HG02981 (cell line): ENCODE results near the gene ZNF280D.

Experiments used
- ATAC-seq: cut with Tn5 transposase; IDR thresholded peaks from one replicate; pipeline ENCODE4 v1.9.1; 2021; ENCODE audit warnings: mild to moderate bottlenecking, moderate library complexity; ENCODE audit not compliant: unreplicated experiment

ZNF280D gene

DNA sequence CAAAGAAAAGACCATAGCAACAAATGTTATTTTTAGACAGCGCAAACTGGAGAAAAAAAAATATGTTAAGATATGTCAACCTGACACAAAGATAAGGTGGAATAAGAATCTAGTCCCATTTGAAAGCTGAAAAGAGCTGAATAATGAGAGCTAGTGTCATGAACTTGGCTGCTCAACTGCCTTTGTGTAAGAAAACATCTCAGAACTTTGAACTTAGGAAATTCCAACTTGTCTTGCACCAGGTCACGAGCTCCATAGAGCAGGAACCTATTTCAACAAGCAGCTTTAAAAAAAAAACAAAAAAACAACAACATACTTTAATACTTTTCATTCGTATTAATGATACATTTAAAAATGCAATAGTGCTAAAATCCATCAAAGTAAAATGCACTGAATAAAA is 79.5 kb downstream of the ZNF280D start:
- ATAC-seq = no peak

DNA sequence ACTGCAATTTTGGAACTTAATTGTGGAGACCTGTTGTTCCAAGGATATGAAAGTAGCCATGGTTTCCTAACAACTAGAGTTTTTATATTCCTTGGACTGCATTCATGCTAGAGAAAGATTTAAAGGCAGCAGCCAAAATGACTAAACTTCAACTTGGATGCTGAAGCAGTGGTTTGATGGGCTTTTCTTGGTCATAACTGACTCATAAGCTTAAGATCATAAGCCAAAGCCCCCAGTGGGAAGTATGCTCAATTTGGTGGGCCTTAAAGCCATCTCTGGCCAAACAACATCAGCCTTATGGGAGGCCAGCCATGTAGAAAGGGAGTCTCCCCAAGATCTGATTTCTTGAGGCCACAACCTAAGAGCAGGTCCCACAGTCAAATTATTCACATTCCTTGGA is 80.2 kb downstream of the ZNF280D start:
- ATAC-seq = no peak

GRCh38 chr15:56648311-56648710 is 85.0 kb downstream of the ZNF280D start:
- no peak for ATAC-seq

DNA sequence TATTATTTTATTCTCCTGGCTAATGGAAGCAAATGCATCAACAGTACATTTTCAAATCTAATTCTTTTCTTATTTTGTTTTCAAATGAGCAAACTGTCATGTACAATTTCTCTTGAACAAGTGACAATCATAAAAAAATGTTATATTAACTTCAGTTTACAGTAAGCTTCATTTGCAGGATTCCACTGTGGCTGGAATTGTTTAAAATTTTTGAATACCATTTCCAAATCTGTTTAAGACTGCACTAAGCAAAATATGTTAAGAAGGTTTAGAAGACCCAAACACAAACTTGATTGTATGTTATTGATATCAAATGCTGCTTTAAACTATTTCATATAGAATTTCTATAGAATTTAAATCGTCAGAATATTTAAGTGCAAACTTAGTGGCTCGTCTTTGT is 92.8 kb downstream of the ZNF280D start:
- no peak for ATAC-seq

DNA sequence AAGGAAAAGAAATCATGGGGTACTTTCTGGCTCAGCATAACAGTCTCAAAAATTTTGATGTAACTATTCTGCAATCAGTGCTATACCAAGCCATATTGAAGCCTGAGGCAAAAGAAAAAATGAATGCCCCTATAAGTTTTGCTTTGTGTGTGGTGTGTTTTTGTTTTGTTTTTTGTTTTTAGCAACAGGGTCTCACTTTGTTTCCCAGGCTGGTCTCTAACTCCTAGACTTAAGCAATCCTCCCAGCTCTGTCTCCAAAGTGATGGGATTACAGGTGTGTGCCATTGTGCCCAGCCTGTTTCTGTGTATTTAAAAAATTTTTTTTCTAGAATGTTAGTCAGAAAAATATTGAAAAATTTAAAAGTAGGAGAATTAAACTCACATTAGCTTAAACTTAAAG is 93.2 kb downstream of the ZNF280D start:
- ATAC-seq = no peak

DNA sequence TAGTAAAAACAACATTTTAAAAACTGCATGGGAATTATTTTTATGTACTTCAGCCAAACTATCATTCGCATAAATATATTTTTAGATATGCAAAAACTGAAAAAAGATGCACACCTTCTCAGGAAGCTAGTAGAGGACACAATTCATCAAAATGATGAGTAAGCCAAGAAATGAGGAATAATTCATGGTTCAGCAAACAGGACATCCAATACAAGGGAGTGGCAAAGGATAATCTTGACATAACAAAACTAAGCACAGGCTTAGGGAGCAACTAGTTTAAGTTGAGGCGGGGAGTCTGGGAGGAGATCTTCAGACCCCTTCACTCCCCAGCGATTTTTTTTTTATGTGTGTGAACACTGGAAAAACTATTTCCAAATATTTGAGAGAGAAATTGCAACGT is 93.7 kb downstream of the ZNF280D start:
- no peak for ATAC-seq

GRCh38 chr15:56631765-56632164 is 101.5 kb downstream of the ZNF280D start:
- ATAC-seq = no peak

DNA sequence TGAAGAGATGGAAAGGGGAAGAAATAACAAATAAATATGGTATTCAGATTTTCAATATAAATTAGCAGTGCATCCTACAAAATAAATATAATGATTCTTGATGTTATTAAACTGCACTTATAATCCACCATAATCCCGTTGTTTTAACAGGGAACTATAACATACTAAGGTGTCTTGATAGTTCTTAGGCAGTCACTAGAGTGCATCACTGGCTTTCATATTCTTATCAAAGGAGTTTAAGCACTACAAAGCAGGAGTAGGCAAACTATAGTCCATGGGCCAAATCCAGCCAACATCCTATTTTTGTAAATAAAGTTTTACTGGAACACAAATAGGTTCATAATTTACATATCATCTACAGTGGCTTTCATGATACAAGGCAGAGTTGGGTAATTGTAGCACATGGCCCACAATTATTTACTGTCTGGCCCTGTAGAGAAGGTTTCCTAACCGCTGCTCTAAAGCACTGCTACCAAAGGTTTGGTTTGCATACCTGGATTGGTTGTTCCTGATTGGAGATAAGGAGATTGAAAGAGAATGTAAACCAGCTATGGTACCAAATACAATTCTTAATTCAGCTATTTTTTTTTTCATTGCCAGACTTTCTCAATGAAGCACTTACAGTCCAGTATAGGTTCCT is 104.3 kb downstream of the ZNF280D start:
- no peak for ATAC-seq

DNA sequence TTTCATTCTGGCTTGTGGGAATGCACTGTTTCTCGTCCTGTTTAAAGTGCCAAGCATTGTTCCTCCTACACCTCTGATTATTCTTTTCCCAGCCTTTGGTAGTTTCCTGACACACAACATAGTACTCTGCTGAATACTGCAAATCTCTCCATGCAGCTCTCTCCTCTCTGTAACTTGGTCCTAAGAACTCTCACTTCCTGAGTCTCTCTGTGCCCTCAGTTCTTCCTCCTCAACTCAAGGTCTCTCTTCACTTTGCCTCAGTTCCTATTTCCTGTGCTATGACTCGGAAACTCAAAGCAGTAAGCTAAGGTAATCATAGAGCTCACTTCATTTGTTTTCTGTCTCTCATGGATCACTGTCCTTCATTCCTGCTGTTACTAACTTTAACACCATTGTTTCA is 113.4 kb downstream of the ZNF280D start:
- no peak for ATAC-seq

- ATAC-seq = no peak
These were observed 115.7 kb downstream of the ZNF280D start for GRCh38 chr15:56617628-56618027.

DNA sequence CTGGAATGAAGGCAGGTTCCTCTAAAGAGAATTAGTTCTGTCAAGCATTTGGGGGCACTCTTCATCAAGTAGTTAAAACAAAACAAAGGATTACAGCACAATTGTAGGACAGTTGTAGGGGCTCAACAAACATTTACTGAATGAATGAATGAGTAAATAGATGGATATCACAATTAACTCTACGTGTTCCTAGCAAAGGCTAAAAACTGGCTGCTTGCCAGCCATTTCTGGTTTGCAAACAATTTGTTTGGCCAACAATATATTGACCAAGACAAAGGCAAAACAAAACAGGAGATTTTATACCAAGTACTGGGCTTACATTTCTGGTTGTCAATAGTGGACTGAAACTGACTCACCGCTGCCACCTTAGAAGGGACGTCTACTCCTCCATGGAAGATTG is 116.8 kb downstream of the ZNF280D start:
- no peak for ATAC-seq

DNA sequence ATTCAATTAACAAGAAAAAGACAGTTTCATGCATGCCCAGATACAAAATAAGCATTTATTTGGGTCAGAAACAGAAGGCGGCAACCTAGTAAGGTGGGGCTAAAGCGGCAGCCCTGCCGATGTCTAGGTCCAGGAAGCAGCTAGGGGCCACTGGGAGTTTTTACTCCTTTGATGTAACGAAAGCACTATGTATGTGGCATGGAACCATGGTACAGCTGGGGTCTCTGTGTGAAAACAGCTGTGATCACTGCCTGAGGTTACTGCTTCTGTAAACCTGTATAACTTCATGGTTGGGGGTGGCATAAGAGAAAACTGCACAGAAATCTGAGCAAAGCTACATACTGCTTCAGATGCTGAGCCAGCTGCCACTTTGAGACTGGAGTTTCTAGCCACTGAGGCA is 119.5 kb downstream of the ZNF280D start:
- no peak for ATAC-seq

GRCh38 chr15:56608993-56609392 is 124.3 kb downstream of the ZNF280D start:
- peak; percentile 38 for ATAC-seq

DNA sequence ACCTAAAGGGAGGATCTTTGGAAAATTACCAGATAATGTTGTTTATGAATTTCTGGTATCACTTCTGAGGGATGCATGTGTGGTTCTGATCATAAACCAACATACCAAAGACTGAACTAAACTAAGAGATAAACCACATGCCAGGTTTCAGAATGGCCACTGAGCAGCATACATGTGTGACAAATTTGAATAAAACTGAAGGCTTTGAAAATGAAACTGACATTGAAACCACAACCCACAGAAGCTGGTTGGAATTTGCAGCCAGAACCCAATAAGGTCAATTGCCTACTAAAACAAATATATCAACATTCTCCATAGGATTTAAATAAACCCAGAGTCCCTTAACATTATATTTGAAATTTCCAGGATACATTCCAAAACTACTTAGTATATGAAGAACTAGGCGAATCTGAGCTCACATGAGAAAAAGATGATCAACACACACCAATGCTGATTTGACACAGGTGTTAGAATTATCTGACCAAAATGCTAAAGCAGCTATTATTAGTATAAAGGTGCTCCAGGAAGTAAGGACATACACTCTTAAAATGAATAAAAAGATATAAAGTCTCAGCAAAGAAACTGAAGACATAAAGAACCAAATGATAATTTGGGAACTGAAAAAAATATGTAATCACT is 125.0 kb downstream of the ZNF280D start:
- peak; percentile 96 for ATAC-seq

DNA sequence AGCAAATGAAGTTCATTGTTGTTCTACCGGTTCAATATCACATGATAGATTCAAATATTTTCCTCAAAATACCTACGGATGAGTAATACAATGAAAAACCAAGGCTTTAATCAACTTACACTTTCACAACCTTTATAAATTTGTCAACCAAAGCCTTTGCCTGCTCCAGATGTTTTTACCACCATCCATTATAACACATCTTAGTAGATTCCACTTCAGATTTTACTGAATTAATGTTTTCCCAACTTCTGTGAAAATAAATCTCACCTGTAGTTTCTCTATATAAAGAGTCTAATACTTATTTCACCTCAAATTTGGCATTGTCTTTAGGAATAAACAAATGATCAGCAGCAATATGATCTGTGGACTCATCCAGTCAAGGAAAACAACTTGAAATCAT is 131.1 kb downstream of the ZNF280D start:
- no peak for ATAC-seq

- no peak for ATAC-seq
These were observed 132.9 kb downstream of the ZNF280D start for GRCh38 chr15:56600380-56600779.

DNA sequence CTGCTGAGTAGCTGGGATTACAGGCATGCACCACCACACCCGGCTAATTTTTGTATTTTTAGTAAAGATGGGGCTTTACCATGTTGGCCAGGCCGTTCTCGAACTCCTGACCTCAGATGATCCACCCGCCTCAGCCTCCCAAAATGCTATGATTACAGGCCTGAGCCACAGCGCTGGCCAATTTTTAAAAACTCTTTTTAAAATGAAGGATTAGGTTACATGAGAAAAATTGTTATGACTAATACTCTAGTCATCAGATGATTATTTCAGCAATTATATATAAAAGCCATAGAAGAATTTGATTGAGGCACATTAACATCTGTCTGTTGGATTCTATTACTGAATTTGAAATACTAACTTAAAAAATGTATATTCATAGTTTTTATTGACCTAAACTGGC is 134.3 kb downstream of the ZNF280D start:
- ATAC-seq = no peak

GRCh38 chr15:56587686-56588085 is 145.6 kb downstream of the ZNF280D start:
- no peak for ATAC-seq

DNA sequence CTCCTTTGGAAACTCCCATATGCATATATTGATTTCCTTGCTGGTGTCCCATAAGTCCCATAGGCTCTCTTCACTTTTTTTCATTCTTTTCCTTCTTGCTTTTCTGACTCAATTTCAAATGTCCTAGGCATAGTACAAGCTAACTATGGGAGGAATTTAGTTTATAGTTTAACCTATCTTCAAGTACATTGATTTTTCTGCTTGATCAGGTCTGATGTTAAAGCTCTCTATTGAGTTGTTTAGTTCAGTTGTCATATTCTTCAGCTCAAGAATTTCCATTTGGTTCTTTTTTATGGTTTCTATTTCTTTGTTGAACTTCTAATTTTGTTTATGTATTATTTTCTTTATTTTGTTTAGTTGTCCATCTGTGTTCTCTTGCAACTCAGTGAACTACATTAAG is 147.1 kb downstream of the ZNF280D start:
- no peak for ATAC-seq

GRCh38 chr15:56582785-56583184 is 150.5 kb downstream of the ZNF280D start:
- ATAC-seq = no peak
